Middle frontal gyrus (tissue), 1 donor: Measurements from ENCODE around the gene TLL1.

Experiments used
- DNase-seq: peaks from one replicate; pipeline ENCODE4 v3.0.0-alpha.2; 2015; ENCODE audit warnings: low spot score; ENCODE audit errors: extremely low spot score

TLL1 gene

DNA sequence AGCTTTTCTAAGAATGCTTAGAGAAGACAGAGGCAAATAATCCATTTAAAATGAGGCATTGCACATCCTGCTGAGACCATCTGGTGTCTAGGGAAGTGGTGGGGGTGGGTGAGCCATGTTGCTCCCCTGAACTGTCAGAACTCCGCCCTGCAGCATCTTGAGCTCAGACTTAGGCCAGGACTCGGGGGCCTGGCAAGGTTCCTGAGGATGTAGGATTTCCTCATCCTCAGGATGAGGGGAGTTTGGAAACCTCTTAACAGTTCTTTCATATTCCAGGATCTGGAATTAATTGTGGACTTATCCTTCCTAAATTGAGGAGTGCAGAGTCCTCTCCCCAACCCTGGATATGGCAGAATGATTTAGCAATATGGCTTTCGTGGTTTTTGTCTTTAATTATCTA, 6.6 kb downstream of the TLL1 start:
- DNase-seq = no peak

DNA sequence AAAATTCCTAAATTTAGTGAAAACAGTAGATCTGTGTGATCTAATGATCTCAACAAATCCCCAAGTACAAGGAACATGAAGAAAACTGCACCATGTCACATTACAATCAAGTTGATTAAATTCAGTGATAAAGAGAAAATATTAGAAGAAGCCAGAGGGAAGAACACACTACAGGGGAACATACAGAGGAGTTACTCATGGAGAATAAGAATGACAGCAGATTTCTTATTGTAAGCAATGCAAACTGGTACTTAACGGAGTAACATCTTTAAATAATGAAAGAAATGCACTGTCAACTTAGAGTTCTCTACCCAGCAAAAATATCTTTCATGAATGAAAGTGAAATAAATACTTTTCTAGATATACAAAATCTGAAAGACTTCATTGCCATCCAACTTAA, 21.1 kb downstream of the TLL1 start:
- no peak for DNase-seq

DNA sequence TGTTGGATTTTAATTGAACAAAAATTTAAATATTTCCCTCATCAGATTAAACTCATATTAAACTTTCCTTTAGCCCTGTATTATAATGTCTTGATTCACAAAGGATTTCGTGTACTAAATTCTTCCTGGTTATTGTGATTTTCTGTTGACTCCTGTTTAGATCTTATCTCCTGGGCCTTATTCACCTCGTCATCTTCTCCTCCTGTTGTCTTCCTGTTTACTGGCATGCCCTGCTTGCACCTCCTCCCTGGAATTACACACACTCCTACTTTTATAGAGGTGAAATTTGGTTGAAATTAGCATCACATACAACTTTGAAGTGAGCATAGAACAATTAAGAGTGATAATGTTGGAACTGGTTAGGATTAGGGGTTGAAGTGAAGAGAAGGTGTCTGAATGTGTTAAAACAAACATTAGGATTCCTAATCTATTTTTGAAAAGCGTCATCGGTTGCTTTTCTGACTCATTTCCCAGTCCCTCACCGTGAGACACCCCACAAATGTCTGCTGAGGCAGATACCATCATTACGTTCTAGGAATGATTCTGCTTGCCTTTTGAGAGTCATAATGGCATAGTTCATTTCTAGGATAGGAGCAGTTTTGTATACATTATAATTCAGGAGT, 32.5 kb downstream of the TLL1 start:
- no peak for DNase-seq

DNA sequence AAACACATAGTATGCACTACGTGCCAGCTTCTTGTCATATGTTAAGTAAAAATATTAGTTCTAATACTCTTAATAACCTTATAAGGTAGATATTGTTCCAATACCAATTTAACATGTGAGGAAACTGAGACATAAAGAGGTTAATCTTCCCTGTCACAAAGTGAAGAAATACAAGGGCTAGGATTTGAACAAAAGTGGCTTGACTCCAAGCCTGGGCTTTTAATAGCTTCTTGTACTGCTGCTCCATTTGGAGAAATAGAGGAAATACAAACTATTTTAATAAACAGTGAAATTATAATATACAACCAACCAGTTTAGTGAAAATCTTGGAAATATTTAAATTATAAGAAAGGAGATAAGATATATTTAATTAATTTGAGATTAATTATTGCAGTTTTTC, 33.2 kb downstream of the TLL1 start:
- no peak for DNase-seq

DNA sequence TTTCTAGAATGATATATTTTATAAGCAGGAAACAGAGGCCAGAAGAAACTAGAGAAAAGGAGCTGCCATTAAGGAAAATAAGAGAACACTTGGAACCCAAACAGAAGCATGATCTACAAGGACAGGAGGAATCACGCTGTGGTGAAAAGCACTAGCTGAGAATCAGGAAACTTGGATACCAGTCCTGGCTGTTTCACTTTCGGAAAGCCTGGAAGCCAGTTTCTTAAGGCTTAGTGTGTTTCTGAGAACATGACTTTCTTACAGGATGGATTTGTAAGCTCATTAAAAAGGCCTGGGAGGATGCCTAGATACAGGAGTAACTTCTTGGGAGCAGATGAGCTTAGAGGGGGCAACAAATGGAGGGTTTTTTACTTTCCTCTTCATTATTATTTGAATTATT, 36.9 kb downstream of the TLL1 start:
- no peak for DNase-seq

DNA sequence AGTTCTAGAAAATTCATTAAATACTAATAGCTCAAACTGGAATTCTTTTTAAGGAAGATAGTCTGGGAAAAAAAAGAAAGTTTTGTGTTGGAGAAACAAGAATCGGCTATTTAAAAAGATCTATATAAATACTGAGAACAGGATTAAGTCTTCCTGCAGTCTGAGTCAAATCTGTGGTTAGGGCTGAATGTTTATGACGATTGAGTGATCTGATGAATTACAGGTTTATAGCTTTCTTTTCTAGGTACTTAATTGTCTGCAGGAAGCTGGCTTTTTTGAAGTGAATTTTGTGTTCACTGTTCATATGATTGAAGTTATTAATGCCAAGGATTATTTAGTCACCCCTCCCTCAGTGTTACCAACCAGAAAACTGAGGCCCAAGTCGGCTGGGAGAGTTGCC, 42.2 kb downstream of the TLL1 start:
- DNase-seq = no peak

DNA sequence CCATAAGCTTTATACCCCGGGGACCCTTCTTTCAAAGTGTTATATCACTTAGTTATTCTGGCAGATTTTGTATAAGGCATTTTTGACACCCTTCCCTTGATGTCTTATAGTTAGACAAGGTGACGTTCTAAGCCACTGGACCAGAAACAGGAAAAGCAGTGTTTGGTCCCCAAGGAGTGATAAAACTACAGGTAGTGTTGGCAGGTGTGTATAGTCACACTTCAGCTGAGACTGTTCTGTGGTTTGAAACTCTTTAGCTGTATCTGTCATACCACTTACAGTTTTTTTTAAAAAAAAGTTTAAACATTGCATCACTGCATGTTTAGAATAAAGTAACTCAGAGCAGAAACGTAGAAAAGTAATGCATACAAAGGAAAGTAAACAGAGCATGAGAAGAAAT, 48.5 kb downstream of the TLL1 start:
- DNase-seq = no peak

DNA sequence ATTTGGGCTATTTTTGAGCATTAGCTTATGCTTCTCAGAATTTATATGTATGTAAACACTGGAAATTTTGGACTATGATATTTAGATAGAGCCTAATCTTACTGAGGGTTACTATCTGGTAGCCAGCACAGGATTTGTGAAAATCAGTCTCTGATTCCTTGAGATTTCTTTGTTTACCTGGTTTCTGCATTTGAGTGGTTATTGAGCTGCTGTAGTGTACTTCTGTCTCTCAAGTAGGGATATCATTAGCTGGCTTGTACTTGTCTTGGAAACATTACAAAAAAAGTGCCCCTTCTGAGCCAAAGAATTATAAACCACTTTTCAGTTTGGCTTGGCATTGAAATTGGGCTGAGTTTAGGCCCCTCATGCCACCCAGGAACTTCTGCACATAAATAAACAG, 49.7 kb downstream of the TLL1 start:
- no peak for DNase-seq

DNA sequence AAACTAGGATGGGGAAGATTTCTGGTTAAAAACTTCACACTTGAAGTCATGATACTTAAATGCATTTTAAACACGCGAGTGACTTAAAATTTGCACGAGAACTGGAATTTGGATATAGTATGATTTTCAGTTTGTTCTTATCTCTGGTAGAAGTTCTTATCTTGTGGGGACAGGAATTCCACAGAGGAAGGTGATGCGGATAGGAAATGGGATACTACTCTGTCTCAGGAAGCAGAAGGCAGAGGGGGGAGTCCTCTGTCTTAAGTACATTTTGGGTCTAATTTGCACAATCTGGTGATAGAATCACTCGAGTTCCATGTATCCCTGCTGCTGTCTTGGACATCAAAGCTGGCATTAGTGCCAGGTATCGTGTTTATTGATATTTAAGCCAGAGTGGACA, 53.3 kb downstream of the TLL1 start:
- no peak for DNase-seq

DNA sequence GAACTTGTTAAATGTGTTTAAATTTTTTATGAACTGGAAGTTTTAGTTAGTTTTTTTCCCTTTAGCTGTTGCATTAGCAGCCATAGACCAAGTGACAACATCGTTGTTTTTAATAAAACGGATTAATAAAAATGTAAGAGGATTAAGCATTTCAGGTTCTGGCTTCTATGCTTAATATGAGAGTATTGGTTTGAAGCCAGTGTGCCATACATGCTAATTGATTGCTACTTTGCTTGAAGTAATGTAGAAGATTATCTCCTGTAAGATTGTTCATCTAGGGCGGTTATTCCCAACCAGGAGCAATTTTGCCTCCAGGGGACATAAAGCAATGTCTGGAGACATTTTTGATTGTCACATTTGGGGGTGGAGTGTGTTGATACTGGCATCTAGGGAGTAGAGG, 54.3 kb downstream of the TLL1 start:
- DNase-seq = no peak

DNA sequence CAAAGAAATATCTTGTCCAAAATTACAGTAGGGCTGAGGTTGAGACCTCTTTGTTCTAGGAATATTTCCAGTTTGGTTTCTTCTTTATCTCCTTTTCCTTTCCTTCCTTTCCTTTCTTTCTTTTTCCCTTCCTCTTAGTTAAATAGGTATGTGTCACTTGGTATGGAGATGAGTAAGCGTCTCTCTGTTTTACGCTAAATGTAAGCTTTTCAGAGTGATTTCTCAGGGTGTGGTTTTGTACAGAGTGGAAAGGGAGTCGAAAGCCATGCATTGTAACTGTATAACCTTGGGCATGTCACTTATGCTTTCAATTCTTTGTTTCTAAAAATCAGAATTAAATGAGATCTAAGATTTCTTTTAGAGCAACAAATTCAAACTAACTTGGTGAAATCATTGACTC, 54.8 kb downstream of the TLL1 start:
- no peak for DNase-seq

DNA sequence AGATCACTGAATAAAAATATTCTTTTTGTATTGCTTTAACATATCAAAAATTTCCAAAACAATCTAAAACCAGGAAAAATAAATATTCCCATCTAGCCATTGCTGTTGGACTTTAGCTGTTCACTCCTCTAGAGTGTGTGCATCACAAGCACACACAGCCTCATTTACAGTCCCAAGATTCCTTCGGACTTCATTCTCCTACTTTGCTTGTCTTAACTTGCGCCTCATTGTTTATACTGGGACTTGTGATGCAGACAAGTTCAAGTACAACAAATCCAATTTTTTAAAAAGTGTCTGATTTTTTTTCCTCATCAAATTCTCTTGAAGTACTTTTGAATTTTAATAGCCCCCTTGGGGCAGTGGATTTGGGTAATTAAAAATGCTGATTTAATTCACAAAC, 55.6 kb downstream of the TLL1 start:
- no peak for DNase-seq

DNA sequence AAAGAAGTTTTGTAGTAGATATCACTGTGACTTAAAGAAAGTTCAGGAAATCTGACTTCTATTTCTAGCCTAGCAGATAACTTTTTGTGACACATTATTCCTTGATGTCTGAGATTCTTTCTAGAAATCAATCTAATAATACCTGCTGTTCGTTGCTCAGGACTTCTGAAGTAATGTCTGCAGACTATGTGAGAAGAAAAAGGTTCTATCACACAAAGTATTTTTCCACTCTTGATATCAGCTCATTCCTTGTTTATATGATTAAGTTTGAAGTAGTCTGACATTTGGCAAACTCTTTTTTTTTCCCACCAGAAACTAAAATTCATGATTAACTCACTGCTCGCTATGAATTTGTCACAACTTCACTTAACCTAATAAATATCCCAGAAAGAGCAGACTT, 56.6 kb downstream of the TLL1 start:
- DNase-seq = no peak

DNA sequence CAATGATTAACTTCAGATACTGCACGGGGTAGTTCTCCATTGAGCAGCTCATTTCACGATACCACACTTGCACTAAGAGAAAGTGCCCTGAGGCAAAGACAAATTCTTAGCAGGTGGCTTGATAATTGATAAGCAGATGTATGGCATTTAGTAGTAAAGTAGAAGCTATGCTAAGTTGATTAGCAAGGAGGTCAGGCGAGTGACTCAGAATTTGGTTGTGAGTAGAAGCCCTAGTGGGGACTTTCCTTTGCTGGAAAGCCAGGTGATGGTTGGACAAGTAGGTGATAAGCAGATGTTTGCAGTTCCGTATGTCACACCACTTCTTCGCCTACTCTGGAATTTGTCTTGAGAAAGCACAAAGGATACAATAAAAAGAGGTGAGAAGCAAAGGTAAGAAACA, 58.7 kb downstream of the TLL1 start:
- no peak for DNase-seq

DNA sequence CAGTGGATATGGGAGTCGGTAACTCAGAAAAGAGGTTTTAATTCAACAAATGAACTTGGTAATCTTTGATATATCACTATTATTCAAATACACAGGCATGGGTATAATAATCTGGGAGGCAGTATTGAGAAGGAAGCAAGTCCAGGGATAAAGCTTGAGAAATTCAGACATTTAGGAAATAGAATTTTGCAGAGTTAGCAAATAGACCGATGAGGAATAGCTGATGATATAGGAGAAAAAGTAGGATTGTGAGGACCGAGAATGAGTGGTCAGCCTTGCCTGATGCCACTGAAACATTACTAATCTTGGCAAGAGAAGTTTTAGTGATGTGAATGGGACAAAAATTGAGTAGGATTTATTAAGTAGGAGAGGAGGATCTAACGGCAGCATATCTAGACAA, 71.9 kb downstream of the TLL1 start:
- no peak for DNase-seq

DNA sequence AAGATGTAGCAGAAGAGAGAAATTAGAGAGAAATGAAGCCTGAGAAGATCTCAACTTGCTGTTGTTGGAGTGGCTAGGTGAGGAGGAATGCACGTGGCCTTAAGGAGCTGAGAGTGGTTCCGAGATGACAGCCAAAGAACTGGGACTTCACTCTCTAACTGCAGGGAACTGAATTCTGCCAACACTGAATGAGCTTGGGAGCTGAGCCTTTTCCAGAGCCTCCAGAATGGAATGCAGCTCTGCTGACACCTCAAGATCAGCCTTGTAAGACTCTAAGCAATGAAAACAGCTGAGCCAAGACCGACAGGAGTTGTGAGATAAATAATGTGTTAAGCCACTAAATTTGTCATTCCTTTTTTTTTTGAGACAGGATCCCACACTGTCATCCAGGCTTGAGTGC, 73.0 kb downstream of the TLL1 start:
- DNase-seq = no peak

DNA sequence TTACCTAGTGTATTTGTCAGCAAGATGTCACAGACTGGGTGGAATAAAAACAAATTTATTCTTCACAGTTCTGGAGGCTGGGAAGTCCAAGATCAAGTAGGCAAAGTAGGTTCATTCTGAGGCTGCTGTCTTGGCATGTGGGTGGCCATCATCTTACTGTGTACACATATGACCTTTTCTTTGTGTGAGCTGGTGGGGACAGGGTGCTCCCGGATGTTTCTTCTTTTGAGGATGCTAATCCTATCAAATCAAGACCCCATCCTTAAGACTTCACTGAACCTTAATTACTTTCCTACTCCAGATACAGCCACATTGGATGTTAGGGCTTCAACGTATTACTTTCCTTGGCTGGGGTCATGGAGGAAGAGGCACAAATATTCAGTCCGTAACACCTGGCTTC, 74.0 kb downstream of the TLL1 start:
- DNase-seq = no peak

DNA sequence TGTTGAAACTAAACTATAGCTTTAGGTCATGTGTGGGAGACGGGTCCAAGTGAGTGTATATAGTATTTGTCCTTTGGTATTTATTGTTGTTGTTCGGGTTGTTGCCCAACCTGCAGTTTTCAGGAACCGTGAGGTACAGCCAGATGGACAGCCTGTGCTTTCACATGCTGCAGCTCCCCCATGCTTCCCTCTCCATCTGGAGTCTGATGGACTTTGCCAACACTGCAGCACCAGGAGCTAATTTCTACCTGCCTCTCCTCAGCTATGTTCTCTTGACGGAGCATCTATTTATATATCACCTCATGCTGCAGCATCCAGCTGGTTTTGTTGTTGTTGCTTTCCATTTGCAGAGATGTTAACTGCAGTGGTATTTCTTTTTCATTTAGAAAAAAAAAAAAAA, 80.1 kb downstream of the TLL1 start:
- no peak for DNase-seq

DNA sequence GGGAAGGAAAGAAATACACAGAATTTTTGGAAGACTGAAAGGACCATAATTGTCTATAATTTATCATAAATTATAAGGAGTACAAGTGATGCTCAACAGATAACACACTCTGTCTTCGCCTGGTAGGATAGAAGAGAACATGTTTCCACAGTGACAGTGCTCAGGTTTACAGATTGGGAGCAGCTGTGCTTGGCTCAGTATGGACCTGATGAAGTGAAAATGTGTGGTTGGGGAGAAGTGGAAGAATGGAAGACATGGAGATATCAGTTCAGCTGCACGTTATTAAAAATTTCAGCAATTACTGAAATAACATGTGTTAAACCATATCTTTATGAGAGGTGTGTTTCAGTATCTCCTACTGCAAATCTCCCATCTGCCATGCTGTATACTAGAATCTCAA, 90.6 kb downstream of the TLL1 start:
- DNase-seq = no peak

DNA sequence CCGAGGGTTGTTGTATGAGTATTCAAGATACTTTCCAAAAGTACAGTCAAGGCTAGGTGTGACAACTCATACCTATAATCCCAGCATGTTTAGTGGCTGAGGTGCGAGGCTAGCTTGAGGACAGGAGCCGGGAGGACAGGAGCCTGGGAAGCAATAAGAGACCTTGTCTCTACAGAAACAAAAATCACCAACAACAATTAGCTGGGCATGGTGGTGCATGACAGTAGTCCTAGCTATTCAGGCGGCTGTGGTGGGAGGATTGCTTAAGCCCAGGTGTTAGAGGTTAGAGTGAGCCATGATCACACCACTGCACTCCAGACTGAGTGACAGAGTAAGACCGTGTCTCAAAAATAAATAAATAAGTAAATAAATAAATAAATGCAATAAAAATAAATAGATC, 91.6 kb downstream of the TLL1 start:
- DNase-seq = no peak

DNA sequence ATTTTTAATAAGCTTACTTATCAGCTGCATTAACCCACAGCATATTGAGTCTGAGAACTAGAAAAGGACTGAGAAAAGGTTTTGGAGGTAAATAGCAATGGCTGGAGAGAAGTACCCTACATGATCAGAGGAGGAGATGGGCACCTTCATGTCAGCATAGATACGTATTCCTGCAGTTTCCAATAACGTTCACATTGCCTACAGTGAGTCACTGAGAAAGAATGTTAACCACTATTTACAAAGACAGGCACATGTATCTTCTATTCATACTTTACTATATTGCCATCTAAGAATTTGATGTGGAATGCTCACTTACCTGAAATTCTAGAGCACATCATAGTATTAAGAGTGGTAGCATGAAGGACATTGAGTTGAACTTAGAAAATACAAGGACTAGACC, 92.5 kb downstream of the TLL1 start:
- no peak for DNase-seq

DNA sequence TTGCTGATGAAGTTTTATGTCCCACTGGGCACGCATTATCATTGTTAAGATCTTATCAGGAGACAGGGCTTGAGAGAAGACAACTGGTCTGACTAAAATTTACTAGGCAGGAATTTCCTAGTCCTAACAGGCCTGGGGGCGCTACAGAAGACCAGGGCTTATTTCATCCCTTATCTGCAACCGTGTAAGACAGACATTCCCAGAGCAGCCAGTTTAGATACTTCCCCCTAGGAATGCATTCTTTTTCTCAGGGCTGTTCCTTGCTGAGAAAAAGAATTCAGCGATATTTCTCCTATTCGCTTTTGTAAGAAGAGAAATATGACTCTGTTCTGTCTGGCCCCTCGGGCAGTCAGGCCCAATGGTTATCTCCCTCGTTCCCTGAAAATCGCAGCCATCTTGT, 93.8 kb downstream of the TLL1 start:
- DNase-seq = no peak

DNA sequence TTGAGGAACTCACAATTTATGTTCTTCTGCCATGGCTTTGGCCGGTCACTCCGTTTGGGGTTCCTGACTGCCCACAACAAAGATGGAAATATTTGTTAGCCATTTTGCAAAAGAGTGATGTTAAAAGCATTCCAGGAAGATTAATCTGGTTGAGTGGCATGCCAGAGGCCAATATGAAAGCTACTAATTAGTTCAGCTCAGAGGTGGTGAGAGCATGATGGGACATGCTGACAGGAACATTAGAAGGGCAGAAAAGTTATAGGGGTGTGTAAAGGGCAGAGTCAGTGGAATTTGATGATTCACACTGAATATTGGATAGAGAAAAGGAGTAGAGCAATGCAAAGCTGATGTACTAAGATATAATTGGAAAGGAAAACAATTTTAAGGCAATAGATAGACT, 94.4 kb downstream of the TLL1 start:
- DNase-seq = no peak

DNA sequence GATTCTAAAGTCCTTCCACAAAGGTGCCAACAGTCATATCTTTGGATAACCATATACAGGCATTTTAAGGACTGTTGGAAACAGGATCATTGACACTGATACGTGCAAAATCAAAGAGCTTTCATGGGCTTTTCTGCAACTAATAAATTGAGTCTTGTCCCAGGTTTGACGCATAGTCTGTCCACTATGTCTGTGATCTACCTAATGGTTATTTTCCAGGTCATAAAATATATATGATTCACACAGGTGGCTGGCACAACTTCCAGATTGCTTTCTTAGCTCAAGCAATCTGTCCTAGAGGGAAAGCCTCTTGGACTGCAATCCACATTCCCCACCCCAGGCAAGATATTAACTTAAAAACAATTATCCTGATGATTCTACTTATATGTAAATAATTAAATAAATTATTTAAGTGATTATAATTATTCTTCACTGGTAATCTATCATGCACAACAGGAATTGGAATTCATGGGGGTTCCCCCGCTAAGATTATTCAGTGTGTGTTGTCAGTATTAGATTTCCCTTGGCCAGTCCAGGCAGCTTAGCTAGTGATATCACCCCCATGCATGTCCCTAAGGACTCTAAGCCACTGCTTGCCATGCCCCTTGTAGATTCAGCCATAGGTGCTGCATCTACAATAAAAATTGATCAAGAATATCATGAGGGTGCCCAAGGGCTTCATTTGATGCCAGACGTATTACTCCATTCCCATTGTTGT, 97.8 kb downstream of the TLL1 start:
- no peak for DNase-seq
